Measurements from ENCODE around the gene FGD3. TPM values are rescaled to one million over a fixed set of nuclear protein-coding genes. Genes with fewer than 3 reads are reported as not detected.

FGD3 gene
- total and polyA plus RNA-seq, 2 of the 8 experiments (the other 6 are each of a cell fraction or from before 2014, with no cell fraction given): 1.4 to 1.9 TPM

DNA sequence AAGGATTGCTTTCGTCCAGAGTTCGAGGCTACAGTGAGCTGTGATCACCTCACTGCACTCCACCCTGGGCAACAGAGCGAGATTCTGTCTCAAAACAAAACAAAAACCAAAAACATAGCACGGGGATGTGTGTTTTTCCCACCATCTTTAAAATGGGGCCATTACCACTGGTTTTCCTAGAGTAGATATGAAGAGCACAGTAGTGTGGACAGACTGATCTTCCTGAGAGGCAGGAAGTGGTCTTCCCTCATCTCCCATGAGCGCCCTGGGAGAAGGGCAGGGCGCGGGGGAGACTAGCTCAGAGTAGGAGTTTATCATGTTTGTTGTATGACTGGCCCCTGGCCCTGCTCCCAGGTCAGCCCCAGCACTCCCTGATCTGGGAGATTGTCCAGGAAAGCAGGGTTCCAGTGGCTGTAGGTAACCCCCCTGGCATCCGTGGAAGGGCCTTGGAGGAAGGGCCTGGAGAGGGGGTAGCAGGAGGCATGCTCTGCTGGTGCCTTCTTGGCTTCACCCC, 113.5 kb downstream of the FGD3 start:
- no peak overlapping the region for H2AFZ ChIP-seq (ENCODE audit: low read length)
- H3K79me2 ChIP-seq (ENCODE audit: control insufficient read depth in 1 of 2, insufficient read depth in 2 of 2, low read length in 2 of 2): no peaks in the 10 kb centered on the region
- no peak overlapping the region for H3K56ac ChIP-seq (replicated peaks; ENCODE audit: insufficient read length, low read depth, low read length)
- no peak overlapping the region for H4K5ac ChIP-seq (ENCODE audit: insufficient read length, low read depth, low read length)
- no peaks in the 10 kb centered on the region for H3K9me3 ChIP-seq (ENCODE audit: insufficient read depth in 2 of 2, low read depth in 1 of 2, low read length in 1 of 2)
- H4K8ac ChIP-seq (ENCODE audit: extremely low read depth, insufficient read depth, low read length): no peak overlapping the region
- H2BK12ac ChIP-seq (ENCODE audit: low read depth, low read length): 0 out of 2 replicates have a peak overlapping the region, but pooled peaks have one; percentile 27
- 89% methylated on average over 8 of the region's 8 CpGs; no CpG with 5 or more reads in 1 of the 2 experiments for WGBS, 2 experiments (ENCODE audit: extremely low coverage in 1 of 2, insufficient coverage in 1 of 2, insufficient read length in 1 of 2, insufficient replicate concordance in 2 of 2, low coverage in 1 of 2, low lambda C conversion rate in 2 of 2, missing lambda C conversion rate in 1 of 2)
- FAIRE-seq (no peak), DNase-seq (ENCODE audit: low read depth in 1 of 2, low spot score in 2 of 2) (no peak)
- H3K27ac ChIP-seq (ENCODE audit: low read depth, low read length): no peak overlapping the region
- no peak overlapping the region for H3K4ac ChIP-seq (replicated peaks; ENCODE audit: insufficient read length, low read depth, low read length)
- H4K20me1 ChIP-seq (replicated peaks in 1 of 2; ENCODE audit: control insufficient read depth in 1 of 2, insufficient read depth in 2 of 2, low read length in 2 of 2): no peaks in the 10 kb centered on the region
- H3K14ac ChIP-seq (ENCODE audit: insufficient read length): no peak overlapping the region
- POLR2A ChIA-PET (ENCODE audit: partially characterized antibody): interaction anchor here (0.6 to 1.2 kb wide), 2 partner anchors 36 to 38 kb away, joined by 3 to 4 read pairs; no protein-coding TSS in a partner anchor
- no peaks in the 10 kb centered on the region for H3K36me3 ChIP-seq (ENCODE audit: control insufficient read depth in 2 of 4, insufficient read depth in 4 of 4, low read length in 3 of 4)
- CTCF ChIA-PET (ENCODE audit: partially characterized antibody): interaction anchor here (0.8 to 2.1 kb wide), 7 partner anchors 10 to 107 kb away, joined by 3 to 9 read pairs (median 4); no protein-coding TSS in a partner anchor
- H2AK5ac ChIP-seq (ENCODE audit: low read depth, low read length): peak overlapping the region; percentile 39; the same call in 1 of the 2 replicates
- H3K4me2 ChIP-seq (ENCODE audit: insufficient read depth in 1 of 2, low read depth in 2 of 2, low read length in 2 of 2): no peak overlapping the region
- H3K4me3 ChIP-seq (ENCODE audit: extremely low read depth in 1 of 4, insufficient read depth in 2 of 4, low read depth in 3 of 4, low read length in 4 of 4): no peak overlapping the region
- H3K18ac ChIP-seq (ENCODE audit: extremely low read depth, low read length): no peak overlapping the region; the same call in 1 of the 2 replicates
- H2BK120ac ChIP-seq (replicated peaks; ENCODE audit: low read depth, low read length): no peak overlapping the region
- H3K79me1 ChIP-seq (ENCODE audit: low read depth, low read length): peaks cover 2% of the 10 kb centered on the region; the same call in 1 of the 2 replicates
- peaks cover 3% of the 10 kb centered on the region; the same call in 1 of the 2 replicates for H3K23me2 ChIP-seq (ENCODE audit: low read depth, low read length)
- no peak overlapping the region for H2BK20ac ChIP-seq (ENCODE audit: low read length)
- H3K9ac ChIP-seq (replicated peaks in 1 of 4; ENCODE audit: extremely low read depth in 1 of 4, low read depth in 3 of 4, low read length in 3 of 4): no peak overlapping the region
- no peak overlapping the region for H3K23ac ChIP-seq (ENCODE audit: insufficient read length)
- peak overlapping the region; percentile 72; the same call in 1 of the 2 replicates for H2BK15ac ChIP-seq (ENCODE audit: low read length)
- peaks cover 0 to 16% (median 7%) of the 10 kb centered on the region in 4 experiments; a peak in 5 of 7 replicates for H3K27me3 ChIP-seq (replicated peaks in 1 of 4; ENCODE audit: control insufficient read depth in 3 of 4, extremely low read depth in 1 of 4, insufficient read depth in 3 of 4, low read length in 3 of 4)
- H3K4me1 ChIP-seq (replicated peaks in 1 of 4; ENCODE audit: control insufficient read depth in 3 of 4, insufficient read depth in 4 of 4, low read length in 3 of 4): peaks cover 0 to 31% (median 20%) of the 10 kb centered on the region in 4 experiments; a peak in 6 of 7 replicates
- no peak overlapping the region for H2BK5ac ChIP-seq (ENCODE audit: low read depth, low read length)
- H4K91ac ChIP-seq (replicated peaks; ENCODE audit: insufficient read length, low read length): no peak overlapping the region
- no peak for TF ChIP-seq NANOG (IDR thresholded peaks at IDR 0.05; ENCODE audit: insufficient read depth, low read depth, low read length, poor library complexity, severe bottlenecking)
- no peak for TF ChIP-seq CHD1 (IDR thresholded peaks at IDR 0.05; ENCODE audit: low read depth, low read length)
- TF ChIP-seq POU5F1 (IDR thresholded peaks at IDR 0.05; ENCODE audit: low read depth, low read length): no peak
- TF ChIP-seq HDAC2 (IDR thresholded peaks at IDR 0.05; ENCODE audit: borderline replicate concordance in 1 of 2, low read depth in 2 of 2, low read length in 2 of 2): no peak
- TF ChIP-seq MAFK (IDR thresholded peaks at IDR 0.05; ENCODE audit: low read depth, low read length): no peak
- TF ChIP-seq CBX8 (IDR thresholded peaks at IDR 0.05; ENCODE audit: borderline replicate concordance, low read depth, low read length): no peak
- no peak for TF ChIP-seq TAF7 (optimal IDR thresholded peaks at IDR 0.05; ENCODE audit: borderline replicate concordance, low read depth, low read length)
- no peak for TF ChIP-seq FOSL1 (IDR thresholded peaks at IDR 0.05; ENCODE audit: insufficient read depth, low read depth, low read length)
- TF ChIP-seq SIRT6 (IDR thresholded peaks at IDR 0.05; ENCODE audit: low read length): no peak
- no peak for TF ChIP-seq KDM4A (IDR thresholded peaks at IDR 0.05; ENCODE audit: low read depth, low read length, severe bottlenecking)
- TF ChIP-seq POLR2AphosphoS5 (IDR thresholded peaks at IDR 0.05; ENCODE audit: low read depth, low read length): no peak
- no peak for TF ChIP-seq CTBP2 (IDR thresholded peaks at IDR 0.05; ENCODE audit: borderline replicate concordance, insufficient read depth, insufficient read length, low read length)

Measured in H1 (cell line).